Measurements from ENCODE around the gene TUBB2A.
"Not testable (repeated sequence)": the region's sequence is repeated elsewhere in the genome, so short reads cannot be mapped to it uniquely, and the experiment has no call there.

The TUBB2A gene

GRCh38 chr6:3178666-3179065 lies 21.3 kb upstream of the TUBB2A start:
- not testable (repeated sequence) for DNase-seq

- DNase-seq: no peak
These were observed 19.4 kb upstream of the TUBB2A start for GRCh38 chr6:3176562-3177355.

- no peak for DNase-seq
These were observed 18.5 kb upstream of the TUBB2A start for GRCh38 chr6:3175715-3176402.

GRCh38 chr6:3173636-3174089 lies 16.3 kb upstream of the TUBB2A start:
- DNase-seq: not testable (repeated sequence)

- DNase-seq: not testable (repeated sequence)
These were observed 15.4 kb upstream of the TUBB2A start for GRCh38 chr6:3172789-3173188.

GRCh38 chr6:3171313-3172175 lies 14.2 kb upstream of the TUBB2A start:
- DNase-seq: not testable (repeated sequence)

- DNase-seq: not testable (repeated sequence)
These were observed 13.3 kb upstream of the TUBB2A start for GRCh38 chr6:3170676-3171075.

GRCh38 chr6:3168046-3168445 lies 10.7 kb upstream of the TUBB2A start:
- DNase-seq: not testable (repeated sequence)

GRCh38 chr6:3166535-3167225 lies 9.3 kb upstream of the TUBB2A start:
- DNase-seq: not testable (repeated sequence)

- DNase-seq: no peak
These were observed 8.5 kb upstream of the TUBB2A start for GRCh38 chr6:3165631-3166534.

- no peak for DNase-seq
These were observed 7.0 kb upstream of the TUBB2A start for GRCh38 chr6:3164388-3164787.

GRCh38 chr6:3163248-3163594 lies 5.9 kb upstream of the TUBB2A start:
- DNase-seq: no peak

- no peak for DNase-seq
These were observed 5.4 kb upstream of the TUBB2A start for GRCh38 chr6:3162565-3163247.

- no peak for DNase-seq
These were observed 4.7 kb upstream of the TUBB2A start for GRCh38 chr6:3162067-3162497.

GRCh38 chr6:3159805-3160781 lies 2.7 kb upstream of the TUBB2A start:
- no peak for DNase-seq

- DNase-seq: not testable (repeated sequence)
These were observed 887 bp downstream of the TUBB2A start for GRCh38 chr6:3156184-3157130.

GRCh38 chr6:3155416-3155815 lies 1.9 kb downstream of the TUBB2A start:
- DNase-seq: not testable (repeated sequence)

GRCh38 chr6:3152689-3153088 lies 4.7 kb downstream of the TUBB2A start:
- no peak for DNase-seq
